Liver (tissue), 9 donors: ENCODE measurements around the gene PRSS12. TPM values are rescaled to one million over a fixed set of nuclear protein-coding genes. Genes with fewer than 3 reads are reported as not detected.

ENCODE experiments used
- DNase-seq: peaks from one replicate; pipeline ENCODE4 v3.0.0-alpha.2; 2017; ENCODE audit warnings: low spot score
- H3K27ac ChIP-seq, 2 donors: one replicate each; pipeline ENCODE4 v1.7.0; 2013; ENCODE audit warnings: inconsistent platforms in 2 of 2, low read length in 2 of 2, control low read depth in 1 of 2, low read depth in 1 of 2, mild to moderate bottlenecking in 1 of 2
- H3K27me3 ChIP-seq, 4 donors: one replicate each; pipeline versions ENCODE4 v1.6.1 to v1.7.0; 2013; ENCODE audit warnings: low read length in 3 of 4, inconsistent platforms in 1 of 4, mild to moderate bottlenecking in 1 of 4, moderate library complexity in 1 of 4; ENCODE audit not compliant: control insufficient read depth in 4 of 4, insufficient read depth in 4 of 4
- H3K36me3 ChIP-seq, 4 donors: one replicate each; pipeline versions ENCODE4 v1.6.1 to v1.7.0; 2013; ENCODE audit warnings: low read length in 3 of 4, mild to moderate bottlenecking in 3 of 4, low read depth in 1 of 4, moderate library complexity in 1 of 4; ENCODE audit not compliant: control insufficient read depth in 4 of 4, insufficient read depth in 3 of 4
- H3K4me1 ChIP-seq, 4 donors: one replicate each; pipeline versions ENCODE4 v1.6.1 to v1.7.0; 2013; ENCODE audit warnings: low read length in 3 of 4, mild to moderate bottlenecking in 3 of 4, moderate library complexity in 1 of 4; ENCODE audit not compliant: control insufficient read depth in 4 of 4, insufficient read depth in 4 of 4
- H3K4me3 ChIP-seq, 3 donors: one replicate each; pipeline versions ENCODE4 v1.6.1 to v1.7.0; 2013; ENCODE audit warnings: low read length in 3 of 3, control low read depth in 1 of 3, low read depth in 1 of 3, mild to moderate bottlenecking in 1 of 3
- H3K9ac ChIP-seq, 2 donors: one replicate each; pipeline ENCODE4 v1.7.0; 2013; ENCODE audit warnings: low read length in 2 of 2, mild to moderate bottlenecking in 2 of 2, moderate library complexity in 2 of 2, control low read depth in 1 of 2, low read depth in 1 of 2
- H3K9me3 ChIP-seq, 4 donors: one replicate each; pipeline versions ENCODE4 v1.6.1 to v1.7.0; 2013; ENCODE audit warnings: low read length in 3 of 4; ENCODE audit not compliant: control insufficient read depth in 4 of 4
- ATF3 ChIP-seq: IDR thresholded peaks from 2 replicates; pipeline ENCODE4 v1.6.1; 2016; ENCODE audit warnings: antibody characterized with exemption
- CTCF ChIP-seq: fragments of 150-350 bp; IDR thresholded peaks from 2 replicates; pipeline ENCODE4 v1.5.1; 2017; ENCODE audit warnings: improper control_type of control experiment, low read depth, low read length; ENCODE audit not compliant: missing input control
- EGR1 ChIP-seq, 2 donors: IDR thresholded peaks; 2 replicates each; pipeline ENCODE4 v1.6.1; 2016 to 2018; ENCODE audit warnings: antibody characterized with exemption in 2 of 2, low read depth in 2 of 2
- FOXA1 ChIP-seq: IDR thresholded peaks from 2 replicates; pipeline ENCODE4 v1.6.1; 2016; ENCODE audit warnings: antibody characterized with exemption
- FOXA2 ChIP-seq: IDR thresholded peaks from 2 replicates; pipeline ENCODE4 v1.6.1; 2016; ENCODE audit warnings: antibody characterized with exemption
- GABPA ChIP-seq, 2 donors: IDR thresholded peaks in 1 of 2; conservative IDR thresholded peaks in 1 of 2; 2 replicates each; pipeline ENCODE4 v1.6.1; 2016; ENCODE audit warnings: antibody characterized with exemption in 2 of 2, mild to moderate bottlenecking in 1 of 2, moderate library complexity in 1 of 2
- HNF4A ChIP-seq, 2 donors: conservative IDR thresholded peaks; 2 replicates each; pipeline ENCODE4 v1.6.1; 2016; ENCODE audit warnings: antibody characterized with exemption in 2 of 2, mild to moderate bottlenecking in 2 of 2
- HNF4G ChIP-seq: IDR thresholded peaks from 2 replicates; pipeline ENCODE4 v1.6.1; 2016; ENCODE audit warnings: antibody characterized with exemption
- JUND ChIP-seq, 2 donors: IDR thresholded peaks; 2 replicates each; pipeline ENCODE4 v1.6.1; 2016; ENCODE audit warnings: antibody characterized with exemption in 2 of 2
- NR2F2 ChIP-seq: IDR thresholded peaks from 2 replicates; pipeline ENCODE4 v1.6.1; 2016; ENCODE audit warnings: antibody characterized with exemption
- RAD21 ChIP-seq, 2 donors: IDR thresholded peaks; 2 replicates each; pipeline ENCODE4 v1.6.1; 2016; ENCODE audit warnings: antibody characterized with exemption in 2 of 2, mild to moderate bottlenecking in 2 of 2
- REST ChIP-seq: IDR thresholded peaks from 2 replicates; pipeline ENCODE4 v1.6.1; 2016; ENCODE audit warnings: antibody characterized with exemption, mild to moderate bottlenecking
- RXRA ChIP-seq, 2 donors: IDR thresholded peaks; 2 replicates each; pipeline ENCODE4 v1.6.1; 2017 to 2018; ENCODE audit warnings: antibody characterized with exemption in 2 of 2, mild to moderate bottlenecking in 1 of 2
- SP1 ChIP-seq: IDR thresholded peaks from 2 replicates; pipeline ENCODE4 v1.6.1; 2018; ENCODE audit warnings: antibody characterized with exemption, mild to moderate bottlenecking
- TAF1 ChIP-seq: conservative IDR thresholded peaks from 2 replicates; pipeline ENCODE4 v1.6.1; 2016; ENCODE audit warnings: antibody characterized with exemption, mild to moderate bottlenecking
- YY1 ChIP-seq: IDR thresholded peaks from 2 replicates; pipeline ENCODE4 v1.6.1; 2016; ENCODE audit warnings: antibody characterized with exemption, mild to moderate bottlenecking
- ZBTB33 ChIP-seq: IDR thresholded peaks from 2 replicates; pipeline ENCODE4 v1.6.1; 2016; ENCODE audit warnings: antibody characterized with exemption
- WGBS: extraction: QIAGEN DNeasy Blood & Tissue Kit; methylation state at CpG from one replicate; pipeline ENCODE4 v1.1.7; 2013; 5-methylcytosine and 5-hydroxymethylcytosine counted together
- polyA plus RNA-seq, 2 donors: library from polyadenylated mRNA; stranded (reverse) in 1 of 2; unstranded in 1 of 2; fragments of 200-250 nt in 1 of 2; fragments of >200 nt in 1 of 2; fragmentation: Nextera tagmentation in 1 of 2; extraction: Ambion mirVana in 1 of 2; gene quantifications; one replicate each; pipeline versions ENCODE4 v1.2.1 to v1.2.3, GENCODE V29; 2013 to 2015
- total RNA-seq, 2 donors: library from RNA; depleted of rRNA; stranded (reverse); fragments of >200 nt; gene quantifications; one replicate each; pipeline ENCODE4 v1.2.3, GENCODE V29; 2014
- TF ChIP-seq, protein P1 (sequence below): IDR thresholded peaks from 2 replicates; pipeline ENCODE4 v1.6.1; 2016; ENCODE audit warnings: antibody characterized with exemption
- donor health status: healthy.
- donor health status: healthy.
- donor health status: healthy.
- donor health status: healthy.
- donor health status: healthy.

The PRSS12 gene
- total and polyA plus RNA-seq, 4 donors = 0.07 to 0.25 (median 0.10) TPM

DNA sequence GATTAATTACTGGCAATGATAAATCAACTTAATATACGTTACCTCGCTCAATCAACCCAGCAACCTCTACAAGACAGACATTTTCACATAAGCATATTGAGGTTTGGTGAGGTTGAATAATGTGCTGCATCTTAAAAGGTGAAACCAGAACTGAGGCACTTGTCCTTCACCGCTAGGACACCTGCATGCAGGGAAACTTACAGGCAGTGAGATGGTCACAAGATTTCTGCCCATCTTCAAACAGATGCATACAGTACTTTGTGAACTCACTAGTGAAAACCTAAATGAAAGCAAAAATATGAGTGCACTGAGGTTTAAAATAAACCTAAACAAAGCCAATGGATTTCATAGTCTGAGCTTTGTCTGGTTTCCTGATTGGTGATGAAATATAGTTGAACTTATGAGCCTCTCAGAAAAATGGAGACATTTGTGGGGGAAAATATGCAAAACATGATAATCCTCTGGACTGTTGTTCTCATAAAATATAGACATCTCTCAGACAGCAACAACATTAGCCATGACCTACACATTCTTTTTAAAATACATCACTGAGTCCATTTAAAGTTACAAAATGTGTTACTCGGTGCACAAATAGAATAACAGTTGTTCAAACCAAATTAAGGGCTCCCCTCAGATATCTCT is 20.9 kb upstream of the PRSS12 start:
- H3K4me1 ChIP-seq = no peaks in the 10 kb centered on the region
- no peak overlapping the region for H3K4me3 ChIP-seq
- no peaks in the 10 kb centered on the region for H3K36me3 ChIP-seq
- no peak for DNase-seq
- H3K9me3 ChIP-seq = no peaks in the 10 kb centered on the region
- no peak overlapping the region for H3K9ac ChIP-seq
- 84% methylated on average over 4 of the region's 4 CpGs for WGBS
- H3K27ac ChIP-seq = no peak overlapping the region
- TF ChIP-seq FOXA2 = no peak
- TF ChIP-seq YY1 = no peak
- no peak for TF ChIP-seq ZBTB33
- no peak for TF ChIP-seq FOXA1
- no peak for TF ChIP-seq TAF1
- TF ChIP-seq REST = no peak
- no peak for TF ChIP-seq RAD21 (IDR thresholded peaks at IDR 0.05)
- no peak for TF ChIP-seq HNF4G
- TF ChIP-seq ATF3 = no peak
- no peak for TF ChIP-seq HNF4A (conservative IDR thresholded peaks at IDR 0.05)
- TF ChIP-seq NR2F2 = no peak
- TF ChIP-seq JUND (IDR thresholded peaks at IDR 0.05) = no peak
- TF ChIP-seq GABPA (IDR thresholded peaks at IDR 0.05 in 1 of 2, conservative IDR thresholded peaks at IDR 0.05 in 1 of 2) = no peak
- no peak for TF ChIP-seq EGR1 (IDR thresholded peaks at IDR 0.05; ENCODE audit: low read depth in 2 of 2)
- TF ChIP-seq, protein P1, sequence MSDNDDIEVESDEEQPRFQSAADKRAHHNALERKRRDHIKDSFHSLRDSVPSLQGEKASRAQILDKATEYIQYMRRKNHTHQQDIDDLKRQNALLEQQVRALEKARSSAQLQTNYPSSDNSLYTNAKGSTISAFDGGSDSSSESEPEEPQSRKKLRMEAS = no peak
- no peak for TF ChIP-seq SP1
- H3K27me3 ChIP-seq = no peaks in the 10 kb centered on the region

- no peak overlapping the region for H3K27ac ChIP-seq
- no peaks in the 10 kb centered on the region for H3K27me3 ChIP-seq
- H3K4me1 ChIP-seq = no peaks in the 10 kb centered on the region
- 83% methylated on average over 4 of the region's 4 CpGs for WGBS
- no peaks in the 10 kb centered on the region for H3K36me3 ChIP-seq
- DNase-seq = no peak
- no peaks in the 10 kb centered on the region for H3K9me3 ChIP-seq
- no peak overlapping the region for H3K4me3 ChIP-seq
- no peak for TF ChIP-seq CTCF
- TF ChIP-seq HNF4G = no peak
- TF ChIP-seq HNF4A (conservative IDR thresholded peaks at IDR 0.05) = no peak
- no peak for TF ChIP-seq RXRA (IDR thresholded peaks at IDR 0.05)
- no peak for TF ChIP-seq NR2F2
- TF ChIP-seq GABPA (IDR thresholded peaks at IDR 0.05 in 1 of 2, conservative IDR thresholded peaks at IDR 0.05 in 1 of 2) = no peak
- TF ChIP-seq SP1 = no peak
- no peak for TF ChIP-seq RAD21 (IDR thresholded peaks at IDR 0.05)
- no peak overlapping the region for H3K9ac ChIP-seq
Observed at GRCh38 chr4:118372251-118372650, 19.4 kb upstream of the PRSS12 start.
